Nephron (organoid): Measurements from ENCODE around the gene RNF166.

Experiments
- H3K27ac Mint-ChIP-seq, 3 experiments: 2 replicates each; pipeline ENCODE4 v1.8.0; 2020; ENCODE audit warnings: mixed read lengths in 3 of 3, mild to moderate bottlenecking in 2 of 3, moderate library complexity in 1 of 3
- H3K27me3 Mint-ChIP-seq: 2 replicates; pipeline ENCODE4 v1.8.0; 2021; ENCODE audit warnings: low read depth, mild to moderate bottlenecking, moderate library complexity, mixed read lengths
- H3K36me3 Mint-ChIP-seq: 2 replicates; pipeline ENCODE4 v1.8.0; 2020; ENCODE audit warnings: low read depth, mixed read lengths
- H3K4me1 Mint-ChIP-seq: 2 replicates; pipeline ENCODE4 v1.8.0; 2020; ENCODE audit warnings: mixed read lengths
- H3K4me3 Mint-ChIP-seq, 3 experiments: 2 replicates each; pipeline ENCODE4 v1.8.0; 2020; ENCODE audit warnings: mild to moderate bottlenecking in 3 of 3, mixed read lengths in 3 of 3, moderate library complexity in 2 of 3
- H3K9me3 Mint-ChIP-seq: 2 replicates; pipeline ENCODE4 v1.8.0; 2020; ENCODE audit warnings: mixed read lengths
- CTCF ChIP-seq, 3 experiments: fragments of 200-600 bp; sonication (generic); IDR thresholded peaks; one replicate each; pipeline ENCODE4 v1.5.0; 2021; ENCODE audit warnings: antibody characterized with exemption in 3 of 3; ENCODE audit not compliant: unreplicated experiment in 3 of 3

Gene RNF166

GRCh38 chr16:88647178-88648070 lies 58.8 kb downstream of the RNF166 start:
- H3K4me3 Mint-ChIP-seq: no peak overlapping the region
- H3K4me1 Mint-ChIP-seq: peaks cover 6% of the 10 kb centered on the region
- peaks cover 11% of the 10 kb centered on the region for H3K36me3 Mint-ChIP-seq
- H3K9me3 Mint-ChIP-seq: no peaks in the 10 kb centered on the region
- H3K27ac Mint-ChIP-seq: no peak overlapping the region
- TF ChIP-seq CTCF (IDR thresholded peaks at IDR 0.05; ENCODE audit: unreplicated experiment in 3 of 3): no peak
- peaks cover under 1% of the 10 kb centered on the region for H3K27me3 Mint-ChIP-seq
